Breast epithelium (tissue), 4 donors: ENCODE data around the gene SH2D6. TPM values are rescaled to one million over a fixed set of nuclear protein-coding genes. Genes with fewer than 3 reads are reported as not detected.

Source experiments
- DNase-seq, 2 donors: peaks; one replicate each; pipeline ENCODE4 v3.0.0-alpha.2; 2019; ENCODE audit warnings: low spot score in 2 of 2
- H3K27ac ChIP-seq, 2 donors: fragments of 200-600 bp; sonication (generic) in 1 of 2; one replicate each; pipeline ENCODE4 v1.5.1; 2016 to 2019; ENCODE audit warnings: mild to moderate bottlenecking in 1 of 2
- H3K27me3 ChIP-seq, 2 donors: fragments of 200-600 bp; sonication (generic) in 1 of 2; one replicate each; pipeline versions ENCODE4 v1.5.1 to v1.6.0; 2017 to 2019; ENCODE audit warnings: control low read depth in 1 of 2, mild to moderate bottlenecking in 1 of 2
- H3K36me3 ChIP-seq: fragments of 200-600 bp; one replicate; pipeline ENCODE4 v1.5.1; 2019
- H3K4me1 ChIP-seq, 2 donors: fragments of 200-600 bp; sonication (generic); one replicate each; pipeline ENCODE4 v1.5.1; 2016 to 2019; ENCODE audit warnings: control low read depth in 1 of 2
- H3K4me3 ChIP-seq, 3 donors: fragments of 200-600 bp; sonication (generic); 1 replicate in 2 of 3; 2 replicates in 1 of 3; pipeline ENCODE4 v1.5.1; 2016 to 2019; ENCODE audit warnings: mild to moderate bottlenecking in 3 of 3, moderate library complexity in 2 of 3
- H3K9me3 ChIP-seq, 2 donors: fragments of 200-600 bp; sonication (generic) in 1 of 2; one replicate each; pipeline ENCODE4 v1.5.1; 2016 to 2019; ENCODE audit warnings: control low read depth in 1 of 2
- CTCF ChIP-seq, 3 donors: fragments of 450-650 bp; IDR thresholded peaks; one replicate each; pipeline ENCODE4 v1.5.1; 2016 to 2017; ENCODE audit warnings: antibody characterized with exemption in 3 of 3, mild to moderate bottlenecking in 3 of 3, moderate library complexity in 3 of 3
- POLR2A ChIP-seq: fragments of 450-650 bp; IDR thresholded peaks from one replicate; pipeline ENCODE4 v1.6.1; 2016; ENCODE audit warnings: antibody characterized with exemption, mild to moderate bottlenecking, moderate library complexity
- POLR2AphosphoS5 ChIP-seq, 3 donors: sonication (generic); formaldehyde crosslinking; IDR thresholded peaks; one replicate each; pipeline ENCODE4 v1.6.1; 2017; ENCODE audit warnings: antibody characterized with exemption in 3 of 3
- intact Hi-C: fragments of 100-400 bp; cut with DNase I; formaldehyde crosslinking; loops from one replicate; pipeline ENCODE4 v1.15.1; 2023; ENCODE audit warnings: low total_unique reads
- total RNA-seq, 3 donors: library from RNA; depleted of rRNA; stranded (reverse); fragments of >200 nt; gene quantifications; one replicate each; pipeline ENCODE4 v1.1.0, GENCODE V29; 2016

SH2D6 gene
- total RNA-seq, 3 donors from 2014 or later: not detected

GRCh38 chr2:85455552-85456090 is 37.1 kb downstream of the SH2D6 start:
- intact Hi-C loops: no loop called here
- no peak overlapping the region for H3K4me3 ChIP-seq
- no peak for TF ChIP-seq POLR2A
- TF ChIP-seq POLR2AphosphoS5 (IDR thresholded peaks at IDR 0.05): no peak
- no peak for TF ChIP-seq CTCF (IDR thresholded peaks at IDR 0.05)
- no peaks in the 10 kb centered on the region for H3K4me1 ChIP-seq
- no peak for DNase-seq
- H3K9me3 ChIP-seq: no peaks in the 10 kb centered on the region
- H3K36me3 ChIP-seq: no peaks in the 10 kb centered on the region
- no peaks in the 10 kb centered on the region for H3K27me3 ChIP-seq
- no peak overlapping the region for H3K27ac ChIP-seq

- no peak overlapping the region for H3K4me3 ChIP-seq
- H3K4me1 ChIP-seq: no peaks in the 10 kb centered on the region
- H3K27ac ChIP-seq: no peak overlapping the region
- no peaks in the 10 kb centered on the region for H3K36me3 ChIP-seq
- no peaks in the 10 kb centered on the region for H3K9me3 ChIP-seq
- no peak for TF ChIP-seq CTCF (IDR thresholded peaks at IDR 0.05)
- TF ChIP-seq POLR2A: no peak
- TF ChIP-seq POLR2AphosphoS5 (IDR thresholded peaks at IDR 0.05): no peak
- DNase-seq: no peak
- no peaks in the 10 kb centered on the region for H3K27me3 ChIP-seq
- intact Hi-C loops: no loop called here
Measured at GRCh38 chr2:85457043-85457442, 38.5 kb downstream of the SH2D6 start.

GRCh38 chr2:85457877-85458316 is 39.4 kb downstream of the SH2D6 start:
- intact Hi-C loops: no loop called here
- Histone ChIP-seq H3K9me3 (no peaks in the 10 kb centered on the region), H3K4me3 (no peak overlapping the region), H3K27ac (no peak overlapping the region), H3K27me3 (no peaks in the 10 kb centered on the region), H3K36me3 (no peaks in the 10 kb centered on the region), H3K4me1 (no peaks in the 10 kb centered on the region)
- TF ChIP-seq POLR2AphosphoS5 (IDR thresholded peaks at IDR 0.05) (no peak), CTCF (IDR thresholded peaks at IDR 0.05) (no peak), POLR2A (no peak)
- no peak for DNase-seq

- TF ChIP-seq POLR2A (no peak), CTCF (IDR thresholded peaks at IDR 0.05) (no peak), POLR2AphosphoS5 (IDR thresholded peaks at IDR 0.05) (no peak)
- Histone ChIP-seq H3K4me3 (no peak overlapping the region), H3K9me3 (no peaks in the 10 kb centered on the region), H3K36me3 (no peaks in the 10 kb centered on the region), H3K27me3 (no peaks in the 10 kb centered on the region), H3K4me1 (no peaks in the 10 kb centered on the region), H3K27ac (no peak overlapping the region)
- intact Hi-C loops: no loop called here
- DNase-seq: no peak
Measured at GRCh38 chr2:85458601-85459563, 40.4 kb downstream of the SH2D6 start.

GRCh38 chr2:85459771-85460170 is 41.3 kb downstream of the SH2D6 start:
- H3K4me1 ChIP-seq: no peaks in the 10 kb centered on the region
- TF ChIP-seq CTCF (IDR thresholded peaks at IDR 0.05) (no peak), POLR2AphosphoS5 (IDR thresholded peaks at IDR 0.05) (no peak)
- H3K36me3 ChIP-seq: no peaks in the 10 kb centered on the region
- H3K27me3 ChIP-seq: no peaks in the 10 kb centered on the region
- intact Hi-C loops: no loop called here
- no peak overlapping the region for H3K4me3 ChIP-seq
- H3K9me3 ChIP-seq: no peaks in the 10 kb centered on the region
- no peak overlapping the region for H3K27ac ChIP-seq
- no peak for DNase-seq
